Rectal smooth muscle tissue (tissue), 1 donor: ENCODE results near the gene ARNT2.
"Not testable (repeated sequence)": the region's sequence is repeated elsewhere in the genome, so short reads cannot be mapped to it uniquely, and the experiment has no call there.

Experiments used
- H3K27ac ChIP-seq: one replicate; pipeline ENCODE4 v1.7.0; 2013; ENCODE audit warnings: low read depth, low read length, inconsistent platforms
- H3K27me3 ChIP-seq: one replicate; pipeline ENCODE4 v1.7.0; 2013; ENCODE audit warnings: low read length; ENCODE audit not compliant: control insufficient read depth, insufficient read depth
- H3K36me3 ChIP-seq: one replicate; pipeline ENCODE4 v1.7.0; 2013; ENCODE audit warnings: low read length; ENCODE audit not compliant: control insufficient read depth, insufficient read depth
- H3K4me1 ChIP-seq: one replicate; pipeline ENCODE4 v1.7.0; 2013; ENCODE audit warnings: low read length; ENCODE audit not compliant: control insufficient read depth, insufficient read depth
- H3K4me3 ChIP-seq: one replicate; pipeline ENCODE4 v1.7.0; 2013; ENCODE audit warnings: low read length
- H3K9ac ChIP-seq: one replicate; pipeline ENCODE4 v1.7.0; 2013; ENCODE audit warnings: low read length

The ARNT2 gene

DNA sequence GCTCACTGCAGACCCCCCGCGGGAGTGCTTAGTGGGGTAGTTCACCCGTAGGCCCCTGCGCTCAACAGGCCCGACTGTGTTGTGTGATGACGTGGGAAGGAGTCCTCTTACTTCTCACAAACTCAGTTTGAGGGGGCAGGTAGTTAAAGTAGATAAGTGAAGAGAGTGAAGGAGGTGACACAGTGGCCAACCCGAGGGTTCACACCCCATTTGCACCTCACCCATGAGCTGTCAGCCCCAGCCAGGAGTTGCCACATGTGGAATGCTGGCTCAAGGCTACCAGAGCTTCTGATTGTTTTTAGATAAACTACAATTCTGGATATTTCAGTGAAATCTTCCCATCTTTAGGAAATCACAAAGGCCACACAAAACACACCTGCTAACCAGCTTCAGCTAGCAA lies 226.8 kb downstream of the ARNT2 start:
- Histone ChIP-seq H3K4me3 (no peak overlapping the region), H3K9ac (no peak overlapping the region), H3K27ac (no peak overlapping the region), H3K4me1 (no peaks in the 10 kb centered on the region), H3K27me3 (no peaks in the 10 kb centered on the region), H3K36me3 (no peaks in the 10 kb centered on the region)

DNA sequence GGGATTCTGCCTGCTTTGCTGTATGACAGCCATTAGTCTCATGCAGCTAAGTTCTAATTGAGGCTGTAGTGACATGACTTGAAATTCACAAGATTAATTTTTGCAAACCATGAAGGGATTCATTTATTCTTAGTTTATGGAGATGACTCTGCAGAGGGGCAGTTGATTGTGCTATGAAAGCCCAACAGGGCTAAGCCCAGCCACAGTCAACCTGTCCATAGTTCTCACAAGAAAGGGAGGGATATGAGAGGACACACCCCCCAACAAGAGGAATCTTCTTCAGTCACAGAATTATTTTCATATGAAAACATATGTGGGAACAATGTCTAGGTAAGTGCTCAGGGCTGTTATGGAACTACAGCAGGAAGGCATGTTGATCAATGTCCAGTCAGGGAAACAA lies 229.0 kb downstream of the ARNT2 start:
- H3K27ac ChIP-seq, result no peak overlapping the region
- H3K9ac ChIP-seq, result no peak overlapping the region
- no peak overlapping the region for H3K4me3 ChIP-seq
- no peaks in the 10 kb centered on the region for H3K36me3 ChIP-seq
- H3K27me3 ChIP-seq, result no peaks in the 10 kb centered on the region
- no peaks in the 10 kb centered on the region for H3K4me1 ChIP-seq

DNA sequence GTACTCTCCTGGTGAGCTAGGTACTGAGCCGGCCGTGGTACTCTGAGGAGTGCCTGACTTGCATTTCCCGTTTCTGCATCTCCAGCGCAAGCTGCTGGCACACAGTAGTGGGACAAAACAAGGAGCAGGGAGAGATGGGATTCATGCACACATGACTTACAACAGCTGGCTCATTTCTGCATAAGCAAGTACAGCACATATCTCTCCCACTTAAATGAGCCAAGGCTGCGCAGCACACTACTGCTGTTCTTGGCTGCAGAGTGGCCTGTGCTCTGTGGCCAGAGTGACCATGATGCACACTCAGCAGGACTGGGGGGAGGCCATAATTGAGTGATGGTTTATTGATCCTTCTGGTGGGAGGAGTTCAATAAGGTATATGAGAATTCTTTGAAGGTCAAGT lies 231.8 kb downstream of the ARNT2 start:
- no peaks in the 10 kb centered on the region for H3K4me1 ChIP-seq
- no peak overlapping the region for H3K4me3 ChIP-seq
- H3K36me3 ChIP-seq, result no peaks in the 10 kb centered on the region
- no peaks in the 10 kb centered on the region for H3K27me3 ChIP-seq
- no peak overlapping the region for H3K9ac ChIP-seq
- H3K27ac ChIP-seq, result no peak overlapping the region

DNA sequence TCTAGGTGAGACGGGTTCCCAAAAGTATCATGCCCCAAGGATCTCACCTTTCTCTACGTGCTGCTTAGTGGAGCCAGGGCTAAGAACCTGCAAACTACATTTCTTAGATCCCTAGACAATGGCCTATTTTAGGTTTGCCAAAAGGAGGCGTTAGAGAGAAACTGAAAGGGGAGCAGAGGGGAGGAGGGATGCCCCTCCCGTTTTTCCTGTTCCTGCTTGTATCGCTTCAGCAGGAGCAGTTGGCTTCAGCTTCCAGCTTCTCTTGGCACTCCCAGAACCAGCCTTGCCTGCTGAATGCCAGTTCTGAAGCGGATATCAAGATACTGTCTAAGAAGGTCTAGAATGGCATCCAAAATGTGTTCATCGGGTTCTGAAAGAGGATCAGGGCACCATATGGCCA lies 232.5 kb downstream of the ARNT2 start:
- Histone ChIP-seq H3K36me3 (no peaks in the 10 kb centered on the region), H3K9ac (no peak overlapping the region)

DNA sequence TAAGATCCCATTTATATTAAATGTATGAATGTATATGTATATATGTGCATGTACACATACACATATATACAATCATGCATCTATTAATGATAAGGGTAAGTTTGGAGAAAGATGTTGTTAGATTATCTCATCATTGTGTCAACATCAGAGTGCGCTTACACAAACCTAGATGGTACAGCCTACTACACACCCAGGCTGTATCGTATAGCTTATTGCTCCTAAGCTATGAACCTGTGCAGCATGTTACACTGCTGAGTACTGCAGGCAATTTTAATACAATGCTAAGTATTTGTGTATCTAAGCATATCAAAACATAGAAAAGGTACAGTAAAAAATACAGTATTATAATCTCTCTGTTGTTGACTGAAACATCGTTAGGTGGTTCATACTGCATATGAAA lies 233.6 kb downstream of the ARNT2 start:
- no peak overlapping the region for H3K9ac ChIP-seq
- H3K4me3 ChIP-seq, result no peak overlapping the region
- H3K36me3 ChIP-seq, result no peaks in the 10 kb centered on the region
- no peaks in the 10 kb centered on the region for H3K4me1 ChIP-seq
- H3K27me3 ChIP-seq, result no peaks in the 10 kb centered on the region
- H3K27ac ChIP-seq, result no peak overlapping the region

More for the DNA sequence above, 232.5 kb downstream of the ARNT2 start:
- Histone ChIP-seq H3K27me3 (no peaks in the 10 kb centered on the region), H3K4me1 (no peaks in the 10 kb centered on the region), H3K4me3 (no peak overlapping the region), H3K27ac (no peak overlapping the region)

DNA sequence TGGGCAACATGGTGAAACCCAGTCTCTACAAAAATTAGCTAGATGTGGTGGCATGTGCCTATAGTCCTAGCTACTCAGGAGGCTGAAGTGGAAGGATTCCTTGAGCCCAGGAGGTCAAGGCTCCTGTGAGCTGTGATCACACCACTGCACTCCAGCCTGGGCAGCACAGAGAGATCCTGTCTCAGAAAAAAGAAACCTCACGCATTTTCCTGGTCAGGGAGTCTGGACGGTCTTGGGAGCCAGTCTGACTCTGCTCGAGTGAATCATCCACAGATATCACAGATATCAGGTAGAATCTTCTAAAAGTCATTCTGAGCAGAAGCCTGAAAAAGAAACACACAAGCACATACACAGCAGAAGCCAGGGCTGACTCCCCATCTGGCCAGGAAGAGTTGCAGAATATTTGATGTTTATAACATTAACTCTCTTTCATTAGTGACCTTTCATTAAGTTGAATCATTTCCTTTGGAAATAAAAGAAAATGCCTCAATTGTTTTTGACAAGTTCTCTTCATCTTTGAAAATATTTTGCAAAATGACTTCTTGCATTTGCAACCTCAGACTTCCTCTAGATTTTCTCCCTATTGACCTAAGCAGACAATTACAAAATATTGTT lies 234.5 kb downstream of the ARNT2 start:
- Histone ChIP-seq H3K27ac (no peak overlapping the region), H3K4me3 (no peak overlapping the region), H3K36me3 (no peaks in the 10 kb centered on the region), H3K4me1 (no peaks in the 10 kb centered on the region), H3K27me3 (no peaks in the 10 kb centered on the region), H3K9ac (no peak overlapping the region)

DNA sequence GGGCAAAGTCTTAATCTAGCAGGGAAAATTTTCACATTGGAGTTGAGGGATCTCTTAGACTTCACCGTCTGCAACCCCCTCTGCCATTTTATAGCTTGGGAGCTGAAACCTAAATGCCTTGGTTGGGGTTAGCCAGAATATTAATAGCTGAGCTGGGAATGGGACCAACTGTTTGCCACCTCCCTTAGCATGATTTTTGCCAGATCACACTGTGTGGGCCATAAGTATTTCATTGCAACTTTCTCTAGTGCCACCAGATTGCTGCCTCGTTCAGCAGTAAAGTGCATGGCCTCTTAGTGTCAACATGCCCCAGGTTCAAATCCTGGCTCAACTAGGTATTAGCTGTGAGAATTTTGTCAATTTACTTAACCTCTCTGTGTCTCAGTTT lies 235.0 kb downstream of the ARNT2 start:
- Histone ChIP-seq H3K4me3 (no peak overlapping the region), H3K9ac (no peak overlapping the region), H3K36me3 (no peaks in the 10 kb centered on the region), H3K4me1 (no peaks in the 10 kb centered on the region), H3K27ac (no peak overlapping the region), H3K27me3 (no peaks in the 10 kb centered on the region)

DNA sequence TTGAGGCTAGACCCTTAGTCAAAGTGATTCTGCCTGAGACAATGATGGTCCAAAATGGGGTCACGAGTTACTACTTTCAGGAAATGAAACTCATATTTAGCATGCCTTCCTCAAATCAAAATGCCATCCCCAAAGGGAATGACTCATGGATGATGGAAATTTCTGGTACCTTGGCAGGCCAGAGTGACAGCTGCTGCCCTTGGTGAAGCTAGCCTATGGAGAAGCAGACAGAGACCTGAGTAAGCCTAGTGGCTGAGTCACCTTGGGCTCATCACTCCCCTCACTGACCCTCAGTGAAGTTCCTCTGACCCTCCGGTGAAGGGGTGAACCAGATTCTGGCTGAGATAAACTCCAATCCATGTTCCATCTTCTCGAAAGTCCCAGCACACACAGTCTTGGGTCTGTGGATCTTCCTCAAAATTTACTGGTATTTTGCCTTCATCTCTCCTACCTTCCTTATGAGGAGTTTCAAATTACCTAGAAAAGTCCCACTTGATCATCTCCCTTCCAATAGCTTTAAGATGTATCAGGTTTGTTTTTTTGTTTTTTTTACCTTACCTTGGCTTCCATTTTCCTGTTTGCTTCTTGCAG lies 236.4 kb downstream of the ARNT2 start:
- no peak overlapping the region for H3K27ac ChIP-seq
- H3K4me3 ChIP-seq, result no peak overlapping the region
- no peak overlapping the region for H3K9ac ChIP-seq
- H3K36me3 ChIP-seq, result no peaks in the 10 kb centered on the region
- no peaks in the 10 kb centered on the region for H3K27me3 ChIP-seq
- no peaks in the 10 kb centered on the region for H3K4me1 ChIP-seq

DNA sequence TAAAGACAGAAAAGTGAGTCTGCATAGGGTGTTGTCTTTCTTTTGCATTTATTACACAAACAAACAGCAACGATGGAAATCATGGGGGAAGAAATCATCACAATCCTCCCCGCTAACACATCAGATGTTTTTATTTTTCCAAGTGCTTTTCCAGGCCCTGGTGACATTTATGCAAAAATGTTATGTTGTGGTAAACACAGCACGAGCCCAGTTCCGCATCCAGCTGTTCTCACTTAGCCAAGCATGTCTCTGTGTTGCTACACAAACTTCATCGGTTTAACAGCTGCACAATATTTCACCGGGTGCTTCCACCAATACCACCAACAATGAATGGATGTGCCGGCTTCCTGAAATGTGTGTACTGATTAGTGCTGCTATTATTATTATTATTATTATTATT lies 237.2 kb downstream of the ARNT2 start:
- no peaks in the 10 kb centered on the region for H3K36me3 ChIP-seq
- no peak overlapping the region for H3K4me3 ChIP-seq
- H3K27me3 ChIP-seq, result no peaks in the 10 kb centered on the region
- no peaks in the 10 kb centered on the region for H3K4me1 ChIP-seq
- H3K9ac ChIP-seq, result no peak overlapping the region
- H3K27ac ChIP-seq, result no peak overlapping the region

DNA sequence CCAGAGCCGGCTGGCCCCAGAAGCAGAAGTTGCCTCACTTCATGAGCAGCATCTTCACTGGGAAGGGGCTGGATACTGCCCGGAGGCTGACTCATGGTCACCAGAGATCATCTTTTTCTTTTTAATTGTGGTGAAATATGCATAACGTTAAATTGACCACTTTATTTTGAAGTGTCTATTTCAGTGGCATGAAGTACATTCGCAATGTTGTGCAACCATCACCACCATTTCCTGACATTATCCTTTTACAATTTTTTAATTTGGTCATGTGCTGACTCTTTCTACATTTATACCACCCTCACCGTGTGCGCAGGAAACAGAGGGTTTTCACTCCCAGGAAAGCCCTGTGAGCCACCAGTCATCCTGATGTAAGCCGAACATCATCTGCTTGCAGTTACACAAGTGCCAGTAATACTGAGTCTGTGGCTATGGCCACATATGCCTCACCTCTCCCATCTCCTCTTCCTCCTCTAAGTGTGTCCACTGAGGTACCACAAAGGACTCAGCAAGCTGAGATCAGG lies 239.3 kb downstream of the ARNT2 start:
- Histone ChIP-seq H3K27me3 (no peaks in the 10 kb centered on the region), H3K36me3 (no peaks in the 10 kb centered on the region), H3K9ac (no peak overlapping the region), H3K4me3 (no peak overlapping the region), H3K4me1 (no peaks in the 10 kb centered on the region), H3K27ac (no peak overlapping the region)

DNA sequence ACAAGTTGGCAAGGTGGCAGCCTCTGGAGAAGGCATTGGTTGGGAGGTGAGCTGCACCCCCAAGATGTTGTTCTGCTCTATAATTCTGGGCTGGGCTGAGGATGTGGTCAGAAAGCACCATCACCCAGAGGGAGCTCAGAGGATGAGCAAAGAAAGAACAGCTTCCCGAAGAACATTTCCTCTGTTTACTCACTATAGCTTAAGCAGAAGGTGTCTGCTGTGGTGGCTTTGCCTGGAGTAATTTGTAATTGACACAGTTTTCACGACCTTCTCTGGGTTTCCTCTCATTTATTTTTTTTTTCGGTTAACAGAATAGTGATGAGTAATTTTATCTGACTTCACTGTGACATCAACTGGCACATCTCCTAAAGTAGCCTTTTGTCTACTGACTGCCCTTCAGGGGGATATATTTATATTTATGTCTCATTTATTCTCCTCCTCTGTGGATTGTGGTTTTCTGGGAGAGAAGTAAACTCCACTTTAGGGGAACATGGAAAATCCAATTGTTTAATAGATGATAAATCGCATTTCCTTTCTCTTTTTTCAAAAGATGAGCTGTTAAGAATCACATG lies 241.4 kb downstream of the ARNT2 start:
- Histone ChIP-seq H3K9ac (no peak overlapping the region), H3K27ac (no peak overlapping the region), H3K36me3 (no peaks in the 10 kb centered on the region), H3K4me1 (no peaks in the 10 kb centered on the region), H3K4me3 (no peak overlapping the region), H3K27me3 (no peaks in the 10 kb centered on the region)

DNA sequence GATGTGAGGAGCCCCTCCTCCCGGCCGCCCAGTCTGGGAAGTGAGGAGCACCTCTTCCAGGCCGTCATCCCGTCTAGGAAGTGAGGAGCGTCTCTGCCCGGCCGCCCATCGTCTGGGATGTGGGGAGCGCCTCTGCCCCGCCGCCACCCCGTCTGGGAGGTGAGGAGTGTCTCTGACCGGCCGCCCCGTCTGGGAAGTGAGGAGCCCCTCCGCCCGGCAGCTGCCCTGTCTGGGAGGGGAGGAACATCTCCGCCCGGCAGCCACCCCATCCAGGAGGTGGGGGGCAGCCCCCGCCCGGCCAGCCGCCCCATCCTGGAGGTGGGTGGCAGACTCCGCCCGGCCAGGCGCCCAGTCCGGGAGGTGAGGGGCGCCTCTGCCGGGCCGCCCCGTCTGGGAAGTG lies 243.2 kb downstream of the ARNT2 start:
- not testable (repeated sequence) for H3K9ac ChIP-seq, H3K4me3 ChIP-seq, H3K4me1 ChIP-seq, H3K36me3 ChIP-seq, H3K27ac ChIP-seq, H3K27me3 ChIP-seq
